GM23338 (cell line): ENCODE measurements around the gene MYOF.

Experiments
- CREB1 ChIP-seq: fragments of 250-450 bp; sonication (Bioruptor Pico); IDR thresholded peaks from 2 replicates; pipeline ENCODE4 v1.5.0; 2020; ENCODE audit warnings: low read depth, mild to moderate bottlenecking, moderate library complexity
- EZH2 ChIP-seq: fragments of 200-600 bp; sonication (generic); IDR thresholded peaks from one replicate; pipeline ENCODE4 v1.8.0; 2017; ENCODE audit warnings: antibody characterized with exemption, mild to moderate bottlenecking, low read depth; ENCODE audit not compliant: unreplicated experiment
- EZH2phosphoT487 ChIP-seq: fragments of 200-600 bp; sonication (generic); IDR thresholded peaks from one replicate; pipeline ENCODE4 v1.8.1; 2018; ENCODE audit warnings: antibody characterized with exemption; ENCODE audit not compliant: unreplicated experiment
- JUNB ChIP-seq: IDR thresholded peaks from one replicate; pipeline ENCODE4 v1.6.1; 2016; ENCODE audit warnings: antibody characterized with exemption; ENCODE audit not compliant: unreplicated experiment
- POLR2AphosphoS5 ChIP-seq: IDR thresholded peaks from 2 replicates; pipeline ENCODE4 v1.6.1; 2016; ENCODE audit warnings: antibody characterized with exemption, low read depth
- TF ChIP-seq, protein P1 (sequence below), 2 experiments: fragments of 200-600 bp in 1 of 2; sonication (generic) in 1 of 2; conservative IDR thresholded peaks; 2 replicates each; pipeline versions ENCODE4 v1.5.1 to v1.6.1; 2016 to 2017; ENCODE audit warnings: antibody characterized with exemption in 2 of 2, low read depth in 2 of 2, mild to moderate bottlenecking in 2 of 2, moderate library complexity in 1 of 2
- TF ChIP-seq, protein P2 (sequence below): IDR thresholded peaks from one replicate; pipeline ENCODE4 v1.6.1; 2018; ENCODE audit warnings: antibody characterized with exemption; ENCODE audit not compliant: unreplicated experiment

GRCh38 chr10:93356516-93356915, 125.6 kb downstream of the MYOF start:
- TF ChIP-seq EZH2phosphoT487 (no peak), EZH2 (no peak), CREB1 (CRISPR knock-in tag) (no peak), POLR2AphosphoS5 (no peak), JUNB (no peak)
- TF ChIP-seq, protein P1, sequence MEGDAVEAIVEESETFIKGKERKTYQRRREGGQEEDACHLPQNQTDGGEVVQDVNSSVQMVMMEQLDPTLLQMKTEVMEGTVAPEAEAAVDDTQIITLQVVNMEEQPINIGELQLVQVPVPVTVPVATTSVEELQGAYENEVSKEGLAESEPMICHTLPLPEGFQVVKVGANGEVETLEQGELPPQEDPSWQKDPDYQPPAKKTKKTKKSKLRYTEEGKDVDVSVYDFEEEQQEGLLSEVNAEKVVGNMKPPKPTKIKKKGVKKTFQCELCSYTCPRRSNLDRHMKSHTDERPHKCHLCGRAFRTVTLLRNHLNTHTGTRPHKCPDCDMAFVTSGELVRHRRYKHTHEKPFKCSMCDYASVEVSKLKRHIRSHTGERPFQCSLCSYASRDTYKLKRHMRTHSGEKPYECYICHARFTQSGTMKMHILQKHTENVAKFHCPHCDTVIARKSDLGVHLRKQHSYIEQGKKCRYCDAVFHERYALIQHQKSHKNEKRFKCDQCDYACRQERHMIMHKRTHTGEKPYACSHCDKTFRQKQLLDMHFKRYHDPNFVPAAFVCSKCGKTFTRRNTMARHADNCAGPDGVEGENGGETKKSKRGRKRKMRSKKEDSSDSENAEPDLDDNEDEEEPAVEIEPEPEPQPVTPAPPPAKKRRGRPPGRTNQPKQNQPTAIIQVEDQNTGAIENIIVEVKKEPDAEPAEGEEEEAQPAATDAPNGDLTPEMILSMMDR (conservative IDR thresholded peaks at IDR 0.05; ENCODE audit: low read depth in 2 of 2): no peak
- TF ChIP-seq, protein P2, sequence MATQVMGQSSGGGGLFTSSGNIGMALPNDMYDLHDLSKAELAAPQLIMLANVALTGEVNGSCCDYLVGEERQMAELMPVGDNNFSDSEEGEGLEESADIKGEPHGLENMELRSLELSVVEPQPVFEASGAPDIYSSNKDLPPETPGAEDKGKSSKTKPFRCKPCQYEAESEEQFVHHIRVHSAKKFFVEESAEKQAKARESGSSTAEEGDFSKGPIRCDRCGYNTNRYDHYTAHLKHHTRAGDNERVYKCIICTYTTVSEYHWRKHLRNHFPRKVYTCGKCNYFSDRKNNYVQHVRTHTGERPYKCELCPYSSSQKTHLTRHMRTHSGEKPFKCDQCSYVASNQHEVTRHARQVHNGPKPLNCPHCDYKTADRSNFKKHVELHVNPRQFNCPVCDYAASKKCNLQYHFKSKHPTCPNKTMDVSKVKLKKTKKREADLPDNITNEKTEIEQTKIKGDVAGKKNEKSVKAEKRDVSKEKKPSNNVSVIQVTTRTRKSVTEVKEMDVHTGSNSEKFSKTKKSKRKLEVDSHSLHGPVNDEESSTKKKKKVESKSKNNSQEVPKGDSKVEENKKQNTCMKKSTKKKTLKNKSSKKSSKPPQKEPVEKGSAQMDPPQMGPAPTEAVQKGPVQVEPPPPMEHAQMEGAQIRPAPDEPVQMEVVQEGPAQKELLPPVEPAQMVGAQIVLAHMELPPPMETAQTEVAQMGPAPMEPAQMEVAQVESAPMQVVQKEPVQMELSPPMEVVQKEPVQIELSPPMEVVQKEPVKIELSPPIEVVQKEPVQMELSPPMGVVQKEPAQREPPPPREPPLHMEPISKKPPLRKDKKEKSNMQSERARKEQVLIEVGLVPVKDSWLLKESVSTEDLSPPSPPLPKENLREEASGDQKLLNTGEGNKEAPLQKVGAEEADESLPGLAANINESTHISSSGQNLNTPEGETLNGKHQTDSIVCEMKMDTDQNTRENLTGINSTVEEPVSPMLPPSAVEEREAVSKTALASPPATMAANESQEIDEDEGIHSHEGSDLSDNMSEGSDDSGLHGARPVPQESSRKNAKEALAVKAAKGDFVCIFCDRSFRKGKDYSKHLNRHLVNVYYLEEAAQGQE: no peak
